DMS79 treated with DMSO at 0.1 percent for 48 hours (cell line): ENCODE data around the gene HOXB6.

Source experiments
- DNase-seq: peaks from one replicate; lab custom pipeline; 2025; lab: John Stamatoyannopoulos, UW

HOXB6 gene

DNA sequence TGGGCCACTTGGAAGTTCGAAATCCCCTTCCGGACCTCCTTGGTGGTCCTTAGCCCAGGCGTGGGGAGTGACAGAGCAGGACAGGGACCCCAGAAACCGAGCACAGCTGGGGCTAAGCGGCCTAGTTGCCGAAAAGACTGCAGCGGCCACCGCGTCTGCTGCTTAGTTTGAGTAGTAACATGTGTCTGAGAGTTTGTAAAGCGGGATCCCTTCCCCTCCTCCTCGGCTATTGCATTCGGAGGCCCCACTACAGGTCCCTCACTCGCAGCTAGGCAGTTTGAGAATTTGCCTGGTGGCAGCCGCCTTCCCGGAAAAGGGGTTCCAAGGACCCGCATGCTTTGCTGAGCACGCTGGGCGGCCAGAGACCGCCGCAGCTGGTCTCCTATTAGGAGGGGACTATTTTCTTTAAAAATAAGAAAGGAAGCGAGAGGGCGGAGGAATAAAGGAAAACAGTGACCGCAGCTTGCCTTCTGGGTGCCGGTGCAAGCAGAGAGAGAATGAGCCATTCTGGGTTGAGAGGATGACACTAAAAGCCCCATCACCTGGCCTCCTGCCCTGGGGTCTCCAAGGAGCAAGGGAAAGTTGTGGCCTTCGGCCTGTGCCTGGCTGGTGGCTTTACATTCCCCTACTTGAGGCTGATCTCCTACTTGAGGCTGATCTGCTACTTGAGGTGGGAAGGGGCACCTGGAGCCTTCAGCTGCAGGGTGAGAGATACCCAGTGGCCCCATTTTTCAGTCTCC is 10.1 kb downstream of the HOXB6 start:
- no peak for DNase-seq

DNA sequence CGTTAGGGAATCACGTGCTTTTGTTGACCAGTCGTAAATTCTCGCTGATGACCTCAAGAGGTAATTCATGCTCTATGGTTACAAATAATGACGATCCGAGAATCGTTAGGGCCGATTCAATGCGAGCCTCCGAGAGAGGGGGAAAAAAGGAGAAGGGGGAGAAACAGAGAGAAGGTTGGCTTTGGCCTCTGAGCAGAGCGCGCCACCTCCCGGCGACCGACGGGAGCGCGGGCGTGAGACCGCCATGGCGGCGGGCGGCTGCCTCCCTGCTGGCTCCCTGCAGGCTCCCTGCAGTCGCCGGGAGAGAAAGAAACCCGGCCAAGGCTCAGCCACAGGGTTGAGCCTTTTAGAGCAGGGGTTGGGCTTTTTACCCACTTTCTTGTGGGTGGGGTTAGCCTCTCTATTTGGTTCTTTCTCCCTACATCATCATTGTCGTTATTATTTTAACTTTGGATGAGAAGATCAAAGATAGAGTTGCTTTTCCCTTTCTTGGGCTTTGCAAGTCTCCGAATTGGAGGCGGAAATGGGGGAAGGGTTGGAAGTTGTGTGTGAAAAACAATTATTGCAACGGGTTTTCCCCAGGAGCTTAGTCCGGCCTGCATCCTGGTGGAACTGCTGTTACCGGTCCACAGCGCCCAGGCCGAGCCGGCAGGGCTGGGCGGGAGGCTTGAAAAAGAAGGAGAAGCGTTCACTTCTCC is 10.8 kb downstream of the HOXB6 start:
- peak; percentile 85 for DNase-seq

DNA sequence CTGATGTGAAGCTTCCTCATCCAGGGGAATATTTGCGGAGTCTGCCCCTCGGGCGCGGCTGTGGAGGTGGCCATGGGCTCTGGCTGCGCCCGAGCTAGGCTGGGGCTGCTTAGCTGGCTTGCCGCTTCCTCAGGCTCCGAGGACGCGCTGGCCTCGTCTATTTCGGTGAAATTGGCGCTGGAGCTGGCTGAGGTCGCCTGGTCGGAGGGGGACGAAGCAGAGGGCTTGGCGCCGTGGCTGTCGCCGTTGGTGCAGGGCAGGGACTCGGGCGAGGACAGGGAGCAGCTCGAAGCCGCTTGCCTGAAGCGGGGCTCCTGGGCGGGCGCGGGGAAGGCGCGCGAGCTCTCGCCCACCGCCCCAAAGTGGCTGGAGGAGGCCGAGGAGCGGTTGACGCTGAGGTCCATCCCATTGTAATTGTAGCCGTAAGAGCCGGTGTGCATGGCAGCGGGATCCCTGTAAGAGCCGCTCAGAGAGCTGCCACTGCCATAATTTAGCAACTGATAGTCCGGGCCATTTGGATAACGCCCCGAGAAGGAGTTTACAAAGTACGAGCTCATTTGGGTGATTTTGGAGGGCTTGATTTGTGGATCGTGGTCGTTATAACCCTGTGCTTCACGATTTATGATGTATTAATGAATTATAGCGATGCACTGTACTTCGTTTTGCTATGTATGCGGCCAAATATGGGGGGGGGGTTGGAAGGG is 11.5 kb downstream of the HOXB6 start, which contains the start of gene HOXB5:
HOXB5 (minus strand) TSS at position 654 of the 704 bp plus-strand sequence; CDS start at position 557, 97 bp downstream.
- peak; percentile 52 for DNase-seq

DNA sequence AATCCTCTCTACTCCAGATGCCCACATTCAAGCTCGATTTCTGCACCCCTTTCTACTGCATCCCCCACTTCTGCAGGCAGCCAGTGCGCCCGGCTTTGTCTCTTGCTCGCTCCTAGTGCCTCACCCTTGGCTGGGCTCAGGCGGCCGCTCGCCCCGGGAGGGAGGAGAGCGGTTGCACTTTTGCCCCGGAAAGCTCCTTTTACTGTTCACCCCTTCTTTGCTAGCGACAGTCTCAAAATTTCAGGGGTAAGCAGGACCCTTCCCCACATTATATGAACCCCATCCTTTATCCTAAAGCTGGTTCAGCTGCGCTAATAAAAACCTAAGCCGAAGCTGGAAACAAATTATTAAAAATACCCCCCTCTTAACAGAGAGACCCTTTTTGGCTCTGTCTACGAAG is 12.2 kb downstream of the HOXB6 start:
- DNase-seq = peak; percentile 46

DNA sequence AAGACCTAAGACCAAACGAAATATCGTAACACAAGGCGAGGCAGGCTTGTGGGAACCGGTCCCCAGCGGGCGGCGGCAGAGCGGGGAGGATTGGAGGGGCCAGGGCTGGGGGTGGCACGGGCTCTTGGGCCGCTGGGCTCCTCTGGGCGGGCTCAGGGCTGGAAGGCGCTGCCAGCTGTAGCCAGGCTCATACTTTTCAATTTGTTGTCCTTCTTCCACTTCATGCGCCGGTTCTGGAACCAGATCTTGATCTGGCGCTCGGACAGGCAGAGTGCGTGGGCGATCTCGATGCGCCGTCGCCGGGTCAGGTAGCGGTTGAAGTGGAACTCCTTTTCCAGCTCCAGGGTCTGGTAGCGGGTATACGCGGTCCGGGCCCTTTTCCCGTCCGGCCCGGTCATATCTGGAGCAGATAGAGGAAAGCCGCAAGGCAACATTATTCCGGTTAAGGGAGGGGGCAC is 12.7 kb downstream of the HOXB6 start:
- DNase-seq = no peak

DNA sequence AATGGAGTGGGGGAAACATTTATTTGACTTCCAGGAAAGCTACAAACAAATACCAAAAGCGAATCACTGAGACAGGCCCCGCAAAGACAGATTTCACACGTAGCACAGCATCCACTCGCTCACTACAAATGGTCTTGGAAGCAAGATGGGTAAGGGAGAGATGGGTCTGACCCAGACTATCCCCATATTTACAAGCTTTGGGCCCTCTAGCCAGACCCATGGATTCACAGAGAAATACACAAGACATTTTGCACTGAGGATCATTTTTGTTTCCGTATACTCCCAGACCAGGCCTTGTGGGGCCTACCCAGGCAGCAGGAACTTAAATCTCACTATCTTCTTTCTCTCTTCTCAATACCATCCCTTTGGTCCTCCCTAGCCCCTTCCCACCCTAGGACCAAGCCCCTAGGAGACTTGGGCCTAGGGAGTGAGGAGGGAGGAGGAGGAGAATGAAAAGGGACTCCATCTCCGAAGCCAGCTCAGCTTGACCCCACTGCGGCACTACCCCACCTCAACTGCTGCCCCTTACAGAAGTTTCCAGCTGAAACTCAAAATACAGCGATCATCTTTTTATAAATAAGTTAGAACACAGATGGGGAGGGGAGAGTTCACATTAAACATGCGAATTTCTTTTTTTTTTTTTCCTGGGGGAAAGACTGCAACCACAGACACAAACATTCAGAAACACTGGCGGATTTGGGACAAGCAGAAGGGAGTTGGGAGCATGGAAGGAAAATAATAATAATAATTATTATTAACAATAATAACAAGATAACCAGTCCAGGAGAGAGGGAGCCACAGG is 13.3 kb downstream of the HOXB6 start:
- no peak for DNase-seq

DNA sequence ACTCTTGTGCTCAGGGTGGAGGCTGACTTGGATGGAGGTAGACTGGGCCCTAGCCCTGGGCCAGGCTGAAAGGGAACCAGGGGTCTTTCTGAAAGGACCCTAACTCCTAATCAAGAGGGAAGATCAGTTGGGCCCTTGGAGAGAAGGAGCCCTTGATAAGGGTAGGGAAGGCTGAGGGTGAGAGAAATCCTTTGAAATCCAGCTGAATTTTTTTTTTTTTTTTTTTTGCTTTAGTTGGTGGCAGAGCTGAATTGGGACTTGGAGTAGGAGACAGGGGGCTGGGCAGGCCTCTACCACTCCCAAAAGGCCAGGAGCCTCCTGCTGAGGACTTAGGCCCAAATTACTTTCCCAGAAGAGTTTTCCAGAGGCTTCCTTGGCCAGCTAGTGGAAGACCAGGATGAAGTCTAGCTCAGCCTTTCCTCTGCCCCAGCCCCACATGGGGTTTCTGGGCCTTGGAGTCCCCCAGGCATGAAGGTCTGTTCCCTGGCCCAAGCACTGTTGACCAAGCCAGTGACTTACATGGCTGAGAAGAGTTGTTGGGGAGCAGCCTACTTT is 14.1 kb downstream of the HOXB6 start:
- DNase-seq = no peak

DNA sequence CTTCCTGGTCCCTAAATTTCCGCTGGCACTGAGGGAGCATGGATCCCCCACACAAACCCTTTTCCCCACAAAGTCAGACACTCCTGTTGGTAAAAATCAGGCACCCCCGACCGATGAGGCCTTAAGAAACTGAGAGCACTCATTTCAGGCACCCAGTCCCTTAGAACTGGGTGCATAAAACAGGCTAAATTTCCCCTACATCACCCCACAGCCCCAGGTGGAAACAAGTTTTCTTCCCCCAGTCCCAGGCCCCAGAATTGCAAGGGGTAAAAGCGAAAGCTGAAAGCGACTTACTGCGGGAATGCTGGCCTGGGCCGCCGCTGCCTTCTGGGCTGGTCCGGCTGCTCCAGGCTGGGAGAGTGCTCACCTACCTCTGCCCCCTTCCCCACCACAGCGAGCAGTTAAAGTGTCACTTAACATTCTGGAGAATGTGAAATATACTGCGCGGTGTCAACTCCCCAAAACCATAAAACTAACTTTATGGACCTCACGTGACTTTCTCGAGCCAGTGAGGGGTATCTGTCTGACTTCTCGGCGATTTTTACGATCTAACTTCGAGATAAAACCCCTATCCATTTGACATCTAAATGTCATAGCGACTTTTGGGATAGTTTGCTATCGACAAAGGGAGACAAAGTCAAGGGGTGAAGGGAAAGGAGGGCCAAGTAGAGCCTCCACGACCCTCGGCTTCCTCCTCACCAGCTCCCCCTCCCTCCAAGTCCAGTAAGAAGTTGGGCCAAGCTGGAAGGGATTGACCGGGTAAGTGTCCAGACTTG is 14.8 kb downstream of the HOXB6 start, which contains the start of gene HOXB3:
HOXB3 (minus strand) TSS at position 411 of the 776 bp plus-strand sequence. CDS start 37,767 bp downstream, outside the sequence.
- no peak for DNase-seq

DNA sequence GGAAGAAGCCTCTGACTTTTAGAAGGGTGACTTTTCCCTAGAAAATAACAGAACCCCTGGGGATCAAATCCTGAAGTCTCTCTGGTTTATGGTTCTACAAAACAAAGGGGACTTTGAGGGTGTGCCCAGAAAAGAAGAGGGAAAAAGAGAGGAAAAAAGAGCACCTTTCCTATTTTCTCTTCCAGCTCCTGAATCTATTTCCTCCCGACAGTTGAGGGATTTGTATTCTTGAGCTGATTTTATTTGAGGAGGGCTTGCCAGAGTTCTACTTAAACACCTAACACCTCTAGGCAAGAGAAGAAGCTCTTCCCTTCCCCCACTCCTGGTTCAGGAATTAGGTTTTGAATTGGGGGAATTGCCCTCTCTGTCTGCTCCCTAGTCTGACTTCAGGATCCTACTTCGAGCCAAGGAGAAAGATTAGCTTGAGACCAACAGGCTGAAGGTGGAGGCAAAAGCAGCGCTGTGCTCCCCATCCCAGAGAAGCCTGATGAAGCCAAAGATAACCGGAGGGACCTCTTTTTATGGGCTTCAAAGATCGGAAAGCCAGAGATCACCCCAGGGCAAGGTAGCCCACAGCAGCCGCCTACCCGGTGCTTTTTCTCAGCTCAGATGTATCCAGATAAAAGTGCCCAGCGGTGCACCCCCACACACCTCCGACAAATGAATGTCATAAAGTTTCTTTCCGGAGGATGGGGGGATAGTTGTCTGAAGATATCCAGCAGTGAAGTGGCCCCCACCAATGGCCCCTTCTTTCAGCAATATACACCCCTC is 15.5 kb downstream of the HOXB6 start:
- DNase-seq = no peak

DNA sequence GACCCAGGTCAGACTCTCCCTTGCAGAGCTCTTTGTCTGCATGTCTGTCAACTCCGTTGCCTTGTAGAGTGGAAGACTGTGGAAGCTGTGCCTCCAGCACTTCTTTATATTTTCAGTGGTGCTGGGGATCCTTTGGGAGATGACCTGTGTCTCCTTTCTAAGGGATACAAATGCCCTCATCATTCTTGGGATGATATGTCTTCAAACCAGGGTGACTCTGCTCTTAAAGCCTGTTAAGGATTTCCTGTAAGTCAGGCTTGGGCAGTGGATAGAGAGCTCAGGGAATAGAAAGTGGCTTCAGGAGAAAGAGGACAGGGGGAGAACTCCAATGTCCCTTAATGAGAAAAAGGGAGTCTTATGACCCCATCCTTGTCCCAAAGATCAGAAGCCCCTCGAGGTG is 16.3 kb downstream of the HOXB6 start:
- DNase-seq = no peak

DNA sequence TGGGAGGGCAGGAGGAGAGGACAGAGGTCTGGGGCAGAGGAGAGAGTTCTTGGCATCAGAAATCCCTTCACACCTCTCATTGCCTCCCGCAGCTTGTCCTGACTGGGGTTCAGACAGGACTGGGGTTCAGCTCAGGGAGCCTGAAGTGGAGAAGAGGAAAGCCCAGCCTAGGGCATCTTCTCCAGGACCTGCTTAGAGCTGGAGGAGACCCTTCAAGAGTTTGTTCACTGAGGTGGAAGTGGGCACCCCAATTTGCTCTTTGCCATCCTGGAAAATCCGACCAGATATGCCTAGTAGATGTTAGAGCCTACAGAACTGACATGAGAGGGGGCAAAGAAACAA is 16.7 kb downstream of the HOXB6 start:
- DNase-seq = no peak

DNA sequence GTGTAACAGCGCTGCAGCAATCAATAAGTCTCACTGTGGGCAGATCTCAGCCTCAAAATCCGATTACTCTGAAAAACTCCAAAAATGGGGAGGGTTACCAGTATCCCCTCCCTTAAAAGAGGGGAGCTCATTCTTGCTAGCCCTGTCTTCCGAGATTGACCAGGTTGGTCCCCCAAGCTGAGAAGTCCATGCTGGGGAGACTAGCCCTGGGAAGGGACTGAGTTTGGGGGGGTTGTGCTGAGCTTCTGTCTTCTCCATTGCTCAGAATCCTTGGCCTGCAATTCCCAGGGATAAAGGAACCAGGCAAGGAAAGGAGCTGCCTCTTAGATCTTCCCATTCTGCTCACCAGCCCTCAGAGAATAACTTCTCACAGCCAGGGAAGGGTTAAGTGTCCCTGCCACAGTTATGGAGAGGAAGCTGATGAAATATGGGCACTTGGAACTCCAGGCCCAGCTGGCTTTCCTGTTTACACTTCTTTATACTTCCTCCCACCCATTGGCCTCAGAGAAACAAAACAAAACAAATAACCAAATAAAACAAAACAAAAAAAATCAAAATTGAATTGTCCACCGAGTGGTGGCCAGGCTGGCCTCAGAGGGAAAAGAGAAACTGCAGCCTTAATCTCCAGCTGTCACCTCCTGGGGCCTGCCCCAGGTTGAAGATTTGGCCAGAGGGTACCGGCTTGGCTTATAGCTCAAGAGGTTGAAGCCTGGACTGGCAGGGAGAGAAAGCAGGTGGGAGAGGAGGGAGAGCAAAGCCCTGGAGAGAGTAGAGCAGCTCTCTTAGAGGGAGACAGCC is 17.3 kb downstream of the HOXB6 start:
- DNase-seq = peak; percentile 48

DNA sequence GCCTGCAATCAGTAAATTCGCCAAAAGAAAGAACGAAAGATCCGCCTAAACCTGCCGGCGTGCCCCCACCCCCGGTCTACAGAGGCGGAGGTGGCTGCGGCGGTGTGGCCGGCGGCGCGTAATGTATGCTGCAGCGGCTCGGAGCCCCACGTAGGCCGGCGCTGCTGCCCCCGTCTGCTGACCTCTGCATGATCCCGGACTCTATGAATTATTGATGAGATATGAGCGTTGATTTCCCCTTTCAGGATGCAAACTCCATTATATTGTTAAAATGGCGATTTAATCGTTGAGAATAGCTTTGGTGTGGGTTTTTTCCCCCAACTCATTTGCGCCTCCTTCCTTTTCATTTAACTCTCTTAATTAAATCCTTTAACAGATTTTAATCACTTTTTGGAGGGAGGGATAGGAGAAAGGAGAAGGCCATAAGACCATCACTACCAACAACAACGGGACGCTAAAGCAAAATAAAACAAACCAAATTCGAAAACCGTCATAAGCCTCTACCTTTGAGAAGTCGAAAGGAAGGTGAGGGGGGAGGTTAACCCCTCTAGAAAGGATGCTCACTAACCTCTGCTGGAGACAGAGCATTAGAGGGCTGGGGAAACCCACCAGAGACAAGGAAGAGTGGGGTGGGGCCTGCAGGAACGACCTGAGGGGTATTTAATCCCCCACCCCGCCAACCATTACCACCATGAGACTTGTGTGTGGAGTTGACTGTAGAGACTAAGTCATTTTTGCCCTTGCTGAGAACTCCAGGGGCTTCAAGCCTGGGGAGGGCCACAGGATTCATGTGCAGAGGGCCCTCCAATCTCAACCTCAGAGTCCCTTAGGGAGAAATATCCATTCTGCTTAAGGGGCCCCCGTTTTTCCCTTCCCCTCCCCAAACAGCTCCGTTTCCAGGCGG is 18.2 kb downstream of the HOXB6 start:
- peak; percentile 68 for DNase-seq

DNA sequence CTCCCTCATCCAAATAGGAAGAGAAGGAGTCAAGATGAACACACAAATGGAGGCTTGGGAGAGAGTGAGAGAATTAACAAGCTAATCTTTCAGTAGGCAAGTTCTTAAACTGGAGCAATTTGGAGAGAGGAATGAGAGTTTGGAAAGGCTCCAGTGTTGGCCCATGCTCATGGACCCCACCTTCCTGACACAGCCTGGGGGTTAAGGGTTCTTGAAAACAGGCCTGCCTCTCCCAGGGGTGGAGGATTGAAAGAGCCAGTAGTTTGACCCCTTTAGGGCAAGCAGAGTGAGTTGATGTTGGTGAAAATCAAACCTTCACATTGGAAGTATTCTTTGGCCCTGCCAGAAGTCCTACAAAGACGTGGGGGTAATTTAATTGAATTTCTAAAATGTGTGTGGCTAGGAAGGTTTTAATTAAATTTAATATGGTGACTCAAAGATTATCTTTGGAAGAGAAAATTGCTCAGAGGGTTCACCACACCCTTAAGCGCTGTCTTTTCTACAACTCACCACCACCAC is 20.5 kb downstream of the HOXB6 start:
- no peak for DNase-seq

DNA sequence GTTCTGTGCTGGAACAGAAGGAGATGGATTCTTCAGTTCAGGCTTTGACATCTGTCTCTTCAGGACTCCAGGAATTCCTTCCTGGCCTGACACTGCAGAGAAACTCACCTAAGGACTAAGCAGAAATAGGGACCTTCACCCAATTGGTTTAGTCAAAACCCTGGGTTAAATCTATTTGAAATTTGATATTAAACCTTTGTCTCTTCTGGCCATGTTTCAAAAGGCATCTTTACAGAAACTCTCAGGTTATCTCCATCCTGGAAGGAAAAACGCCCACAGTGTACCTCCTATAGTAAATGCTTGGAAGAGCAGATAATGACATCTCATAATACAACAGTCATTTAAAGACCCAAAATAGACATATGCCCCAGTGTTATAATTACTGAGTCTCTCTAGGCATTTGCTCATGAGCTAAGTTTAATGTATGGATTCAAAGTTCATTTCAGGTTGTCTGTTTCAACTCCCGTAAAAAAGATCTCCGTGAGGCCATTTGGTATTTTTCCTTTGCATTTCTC is 21.0 kb downstream of the HOXB6 start:
- no peak for DNase-seq

DNA sequence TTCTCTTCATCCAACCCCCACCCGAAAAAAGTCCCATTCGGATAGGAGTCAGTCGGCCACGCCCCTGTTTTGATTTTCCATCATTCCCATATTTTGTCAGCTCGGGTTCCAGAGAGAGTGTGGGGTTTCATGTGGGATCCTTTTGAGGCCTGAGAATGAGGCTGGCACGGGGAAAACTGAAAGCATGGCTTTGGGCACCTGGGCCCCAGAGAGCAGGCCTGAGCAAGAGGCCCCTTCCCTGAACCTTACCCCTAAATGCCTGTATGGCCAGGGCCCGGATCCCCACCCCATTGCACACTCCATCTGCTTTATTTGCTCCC is 22.1 kb downstream of the HOXB6 start:
- DNase-seq = no peak

DNA sequence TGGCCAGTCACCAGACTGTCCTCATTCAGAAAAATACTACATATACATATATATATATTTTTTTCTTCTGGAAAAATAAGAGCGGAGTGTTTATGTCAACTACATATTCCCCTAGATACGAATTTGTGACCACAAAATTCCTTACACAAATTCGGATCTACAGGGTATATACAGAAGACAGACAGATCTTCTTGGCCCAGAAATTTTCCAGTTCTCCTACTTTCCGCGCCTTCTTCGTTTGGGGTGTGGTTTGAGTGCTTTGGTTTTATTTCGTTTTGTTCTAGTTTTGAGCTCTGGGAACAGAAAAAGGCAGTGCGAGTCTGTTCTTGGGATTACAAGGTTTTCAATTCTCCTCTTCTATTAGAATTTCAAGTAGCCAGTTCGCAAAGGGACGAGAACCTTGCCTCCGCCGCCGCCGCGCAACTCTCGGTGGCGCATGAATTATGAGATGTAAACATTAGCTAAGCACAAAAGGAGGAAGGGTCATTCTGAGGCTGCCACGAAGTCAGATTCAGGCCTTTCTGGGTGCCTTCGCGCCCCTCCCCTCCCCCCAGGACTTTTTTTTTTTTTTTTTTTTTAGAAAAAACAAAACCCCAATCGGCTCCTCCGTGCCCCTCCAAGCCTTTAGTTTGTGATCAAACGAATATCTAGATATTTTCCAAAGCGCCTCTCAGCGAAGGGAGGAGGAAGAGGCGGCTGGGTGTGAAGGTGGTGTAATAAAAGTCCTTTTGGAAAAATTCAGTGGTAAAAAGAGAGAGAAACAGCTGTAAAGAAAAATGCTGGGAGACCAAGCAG is 24.8 kb downstream of the HOXB6 start:
- peak; percentile 22 for DNase-seq
